ENCODE data around the gene YWHAG. TPM values are rescaled to one million over a fixed set of nuclear protein-coding genes. Genes with fewer than 3 reads are reported as not detected.
A peak's percentile ranks its signal among the peaks of the same experiment; 100 is the strongest.

YWHAG gene
- total RNA-seq, 1 experiment from 2014 or later = 241 TPM

DNA sequence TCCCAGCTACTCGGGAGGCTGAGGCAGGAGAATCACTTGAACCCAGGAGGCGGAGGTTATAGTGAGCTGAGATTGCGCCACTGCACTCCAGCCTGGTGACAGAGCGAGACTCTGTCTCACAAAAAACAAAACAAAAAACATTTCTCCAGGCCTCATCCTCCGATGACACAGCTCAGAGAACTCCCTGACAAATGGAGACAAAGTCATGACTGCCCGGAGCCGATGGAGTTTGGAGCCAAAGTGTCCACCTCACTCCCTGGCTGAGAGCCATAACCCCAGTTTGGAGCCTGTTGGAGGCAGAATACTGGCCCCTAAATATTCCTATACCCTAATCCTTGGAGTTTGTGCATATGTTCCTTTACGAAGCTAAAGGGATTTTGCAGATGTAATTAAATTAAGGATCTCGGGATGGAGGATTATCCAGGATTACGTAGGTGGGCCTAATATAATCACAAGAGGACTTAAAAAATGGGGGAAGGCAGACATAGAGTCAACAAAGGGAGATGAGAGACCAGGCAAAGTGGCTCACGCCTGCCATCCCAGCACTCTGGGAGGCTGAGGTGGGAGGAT is 28.0 kb upstream of the YWHAG start:
- H3K14ac ChIP-seq (ENCODE audit: insufficient read depth, low read length) = no peak overlapping the region
- peaks cover 2 to 4% (median 4%) of the 10 kb centered on the region in 3 experiments; a peak in 4 of 7 replicates for H3K36me3 Mint-ChIP-seq (ENCODE audit: insufficient read depth in 1 of 3, low read depth in 3 of 3)
- WGBS (ENCODE audit: extremely low coverage, insufficient read length, low lambda C conversion rate) = no CpG with 5 or more reads among the region's 11 CpGs

More for the DNA sequence above, 28.0 kb upstream of the YWHAG start:
- H4K20me1 ChIP-seq (ENCODE audit: control insufficient read depth, insufficient read depth, insufficient read length) = no peaks in the 10 kb centered on the region
- no peak overlapping the region for H2BK5ac ChIP-seq (ENCODE audit: insufficient read length, low read length)
- no peak overlapping the region for H2BK12ac ChIP-seq (ENCODE audit: insufficient read length, low read depth, low read length)
- H3K79me1 ChIP-seq (ENCODE audit: insufficient read depth, low read depth, low read length, poor library complexity, severe bottlenecking) = no peaks in the 10 kb centered on the region
- H3K4ac ChIP-seq (ENCODE audit: low read depth, low read length) = no peak overlapping the region
- no peak overlapping the region for H3K27ac ChIP-seq (ENCODE audit: insufficient read length, low read depth, low read length)
- H4K91ac ChIP-seq (ENCODE audit: insufficient read length, low read depth, low read length) = no peak overlapping the region
- H2AFZ ChIP-seq (ENCODE audit: low read length) = no peak overlapping the region
- H3K18ac ChIP-seq (ENCODE audit: insufficient read length, low read depth, low read length) = no peak overlapping the region
- H3K9me3 Mint-ChIP-seq = no peaks in the 10 kb centered on the region
- no peaks in the 10 kb centered on the region for H3K9me3 ChIP-seq (ENCODE audit: control insufficient read depth, low read depth, low read length)
- H2BK120ac ChIP-seq (ENCODE audit: low read depth, low read length, poor library complexity, severe bottlenecking) = no peak overlapping the region
- H3K27me3 ChIP-seq (ENCODE audit: insufficient read depth, low read length) = no peaks in the 10 kb centered on the region
- H2BK15ac ChIP-seq (ENCODE audit: low read depth, low read length) = no peak overlapping the region
- H3K4me1 ChIP-seq (ENCODE audit: insufficient read depth, low read length) = no peaks in the 10 kb centered on the region
- peak overlapping the region in 1 of 3 experiments; percentile 13; a peak in 1 of 7 replicates for H3K27ac Mint-ChIP-seq
- no peaks in the 10 kb centered on the region for H3K79me2 ChIP-seq (ENCODE audit: insufficient read depth, low read length)
- H3K9ac ChIP-seq (ENCODE audit: extremely low read depth, insufficient read length, low read length) = no peak overlapping the region
- H3K56ac ChIP-seq (ENCODE audit: insufficient read length, low read depth, low read length) = no peak overlapping the region
- H3K27me3 Mint-ChIP-seq (ENCODE audit: low read depth) = no peaks in the 10 kb centered on the region
- no peak overlapping the region for H2AK5ac ChIP-seq (ENCODE audit: insufficient read length, low read length)
- H2BK20ac ChIP-seq (ENCODE audit: low read depth, low read length, poor library complexity, severe bottlenecking) = no peak overlapping the region
- H3K4me3 Mint-ChIP-seq = no peak overlapping the region
- H4K8ac ChIP-seq (replicated peaks; ENCODE audit: insufficient read length, low read depth, low read length) = no peak overlapping the region
- H3K23me2 ChIP-seq (ENCODE audit: insufficient read length, low read depth, low read length, poor library complexity, severe bottlenecking) = no peaks in the 10 kb centered on the region
- no peak overlapping the region for H3K23ac ChIP-seq (ENCODE audit: insufficient read length, low read depth, low read length)
- TF ChIP-seq, protein P1, sequence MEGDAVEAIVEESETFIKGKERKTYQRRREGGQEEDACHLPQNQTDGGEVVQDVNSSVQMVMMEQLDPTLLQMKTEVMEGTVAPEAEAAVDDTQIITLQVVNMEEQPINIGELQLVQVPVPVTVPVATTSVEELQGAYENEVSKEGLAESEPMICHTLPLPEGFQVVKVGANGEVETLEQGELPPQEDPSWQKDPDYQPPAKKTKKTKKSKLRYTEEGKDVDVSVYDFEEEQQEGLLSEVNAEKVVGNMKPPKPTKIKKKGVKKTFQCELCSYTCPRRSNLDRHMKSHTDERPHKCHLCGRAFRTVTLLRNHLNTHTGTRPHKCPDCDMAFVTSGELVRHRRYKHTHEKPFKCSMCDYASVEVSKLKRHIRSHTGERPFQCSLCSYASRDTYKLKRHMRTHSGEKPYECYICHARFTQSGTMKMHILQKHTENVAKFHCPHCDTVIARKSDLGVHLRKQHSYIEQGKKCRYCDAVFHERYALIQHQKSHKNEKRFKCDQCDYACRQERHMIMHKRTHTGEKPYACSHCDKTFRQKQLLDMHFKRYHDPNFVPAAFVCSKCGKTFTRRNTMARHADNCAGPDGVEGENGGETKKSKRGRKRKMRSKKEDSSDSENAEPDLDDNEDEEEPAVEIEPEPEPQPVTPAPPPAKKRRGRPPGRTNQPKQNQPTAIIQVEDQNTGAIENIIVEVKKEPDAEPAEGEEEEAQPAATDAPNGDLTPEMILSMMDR (conservative IDR thresholded peaks at IDR 0.05) = no peak
- peaks cover 3 to 12% of the 10 kb centered on the region in 2 experiments for H3K4me1 Mint-ChIP-seq
- no peak overlapping the region for H3K4me2 ChIP-seq (ENCODE audit: insufficient read depth, insufficient read length, low read length)
- DNase-seq = no peak
- H4K5ac ChIP-seq (ENCODE audit: insufficient read length, low read depth, low read length) = no peak overlapping the region
- no peak overlapping the region for H3T11ph ChIP-seq (ENCODE audit: low read length)
